GM12864 (cell line): Measurements from ENCODE around the gene CYBRD1.
"Not testable (repeated sequence)": the region's sequence is repeated elsewhere in the genome, so short reads cannot be mapped to it uniquely, and the experiment has no call there.

Source experiments
- DNase-seq: peaks from one replicate; pipeline ENCODE4 v3.0.0-alpha.2; 2011; ENCODE audit warnings: low read depth
- H3K4me3 ChIP-seq: 2 replicates; pipeline ENCODE4 v1.5.1; 2011; ENCODE audit warnings: mild to moderate bottlenecking, low read depth, low read length, control low read depth
- CTCF ChIP-seq: IDR thresholded peaks from 2 replicates; pipeline ENCODE4 v1.5.1; 2011; ENCODE audit warnings: low read depth, mild to moderate bottlenecking, moderate library complexity, low read length, control low read depth, inconsistent platforms; ENCODE audit errors: missing control alignments

CYBRD1 gene

GRCh38 chr2:171483793-171484192, 38.5 kb upstream of the CYBRD1 start:
- no peak for TF ChIP-seq CTCF
- no peak overlapping the region for H3K4me3 ChIP-seq
- DNase-seq: no peak

GRCh38 chr2:171485116-171485515, 37.2 kb upstream of the CYBRD1 start:
- TF ChIP-seq CTCF: no peak
- no peak for DNase-seq
- H3K4me3 ChIP-seq: no peak overlapping the region

- H3K4me3 ChIP-seq: no peak overlapping the region
- no peak for TF ChIP-seq CTCF
- DNase-seq: no peak
Measured at GRCh38 chr2:171487201-171487600, 35.1 kb upstream of the CYBRD1 start.

GRCh38 chr2:171487803-171488259, 34.4 kb upstream of the CYBRD1 start:
- no peak for DNase-seq
- no peak for TF ChIP-seq CTCF
- H3K4me3 ChIP-seq: no peak overlapping the region

- no peak for TF ChIP-seq CTCF
- DNase-seq: no peak
- no peak overlapping the region for H3K4me3 ChIP-seq
Measured at GRCh38 chr2:171490577-171490976, 31.7 kb upstream of the CYBRD1 start.

- no peak overlapping the region for H3K4me3 ChIP-seq
- no peak for TF ChIP-seq CTCF
- no peak for DNase-seq
Measured at GRCh38 chr2:171491292-171491691, 31.0 kb upstream of the CYBRD1 start.

- H3K4me3 ChIP-seq: no peak overlapping the region
- DNase-seq: no peak
- no peak for TF ChIP-seq CTCF
Measured at GRCh38 chr2:171492664-171493063, 29.6 kb upstream of the CYBRD1 start.

- not testable (repeated sequence) for H3K4me3 ChIP-seq, DNase-seq
Measured at GRCh38 chr2:171497664-171498063, 24.6 kb upstream of the CYBRD1 start.
